Liver (tissue), 9 donors: Measurements from ENCODE around the gene PAIP2. TPM values are rescaled to one million over a fixed set of nuclear protein-coding genes. Genes with fewer than 3 reads are reported as not detected.
A peak's percentile ranks its signal among the peaks of the same experiment; 100 is the strongest.

Experiments
- DNase-seq: peaks from one replicate; pipeline ENCODE4 v3.0.0-alpha.2; 2017; ENCODE audit warnings: low spot score
- H3K27ac ChIP-seq, 2 donors: one replicate each; pipeline ENCODE4 v1.7.0; 2013; ENCODE audit warnings: inconsistent platforms in 2 of 2, low read length in 2 of 2, control low read depth in 1 of 2, low read depth in 1 of 2, mild to moderate bottlenecking in 1 of 2
- H3K27me3 ChIP-seq, 4 donors: one replicate each; pipeline versions ENCODE4 v1.6.1 to v1.7.0; 2013; ENCODE audit warnings: low read length in 3 of 4, inconsistent platforms in 1 of 4, mild to moderate bottlenecking in 1 of 4, moderate library complexity in 1 of 4; ENCODE audit not compliant: control insufficient read depth in 4 of 4, insufficient read depth in 4 of 4
- H3K36me3 ChIP-seq, 4 donors: one replicate each; pipeline versions ENCODE4 v1.6.1 to v1.7.0; 2013; ENCODE audit warnings: low read length in 3 of 4, mild to moderate bottlenecking in 3 of 4, low read depth in 1 of 4, moderate library complexity in 1 of 4; ENCODE audit not compliant: control insufficient read depth in 4 of 4, insufficient read depth in 3 of 4
- H3K4me1 ChIP-seq, 4 donors: one replicate each; pipeline versions ENCODE4 v1.6.1 to v1.7.0; 2013; ENCODE audit warnings: low read length in 3 of 4, mild to moderate bottlenecking in 3 of 4, moderate library complexity in 1 of 4; ENCODE audit not compliant: control insufficient read depth in 4 of 4, insufficient read depth in 4 of 4
- H3K4me3 ChIP-seq, 3 donors: one replicate each; pipeline versions ENCODE4 v1.6.1 to v1.7.0; 2013; ENCODE audit warnings: low read length in 3 of 3, control low read depth in 1 of 3, low read depth in 1 of 3, mild to moderate bottlenecking in 1 of 3
- H3K9ac ChIP-seq, 2 donors: one replicate each; pipeline ENCODE4 v1.7.0; 2013; ENCODE audit warnings: low read length in 2 of 2, mild to moderate bottlenecking in 2 of 2, moderate library complexity in 2 of 2, control low read depth in 1 of 2, low read depth in 1 of 2
- H3K9me3 ChIP-seq, 4 donors: one replicate each; pipeline versions ENCODE4 v1.6.1 to v1.7.0; 2013; ENCODE audit warnings: low read length in 3 of 4; ENCODE audit not compliant: control insufficient read depth in 4 of 4
- EGR1 ChIP-seq, 2 donors: IDR thresholded peaks; 2 replicates each; pipeline ENCODE4 v1.6.1; 2016 to 2018; ENCODE audit warnings: antibody characterized with exemption in 2 of 2, low read depth in 2 of 2
- JUND ChIP-seq, 2 donors: IDR thresholded peaks; 2 replicates each; pipeline ENCODE4 v1.6.1; 2016; ENCODE audit warnings: antibody characterized with exemption in 2 of 2
- NR2F2 ChIP-seq: IDR thresholded peaks from 2 replicates; pipeline ENCODE4 v1.6.1; 2016; ENCODE audit warnings: antibody characterized with exemption
- RAD21 ChIP-seq, 2 donors: IDR thresholded peaks; 2 replicates each; pipeline ENCODE4 v1.6.1; 2016; ENCODE audit warnings: antibody characterized with exemption in 2 of 2, mild to moderate bottlenecking in 2 of 2
- REST ChIP-seq: IDR thresholded peaks from 2 replicates; pipeline ENCODE4 v1.6.1; 2016; ENCODE audit warnings: antibody characterized with exemption, mild to moderate bottlenecking
- SP1 ChIP-seq: IDR thresholded peaks from 2 replicates; pipeline ENCODE4 v1.6.1; 2018; ENCODE audit warnings: antibody characterized with exemption, mild to moderate bottlenecking
- ZBTB33 ChIP-seq: IDR thresholded peaks from 2 replicates; pipeline ENCODE4 v1.6.1; 2016; ENCODE audit warnings: antibody characterized with exemption
- WGBS: extraction: QIAGEN DNeasy Blood & Tissue Kit; methylation state at CpG from one replicate; pipeline ENCODE4 v1.1.7; 2013; 5-methylcytosine and 5-hydroxymethylcytosine counted together
- polyA plus RNA-seq, 2 donors: library from polyadenylated mRNA; stranded (reverse) in 1 of 2; unstranded in 1 of 2; fragments of 200-250 nt in 1 of 2; fragments of >200 nt in 1 of 2; fragmentation: Nextera tagmentation in 1 of 2; extraction: Ambion mirVana in 1 of 2; gene quantifications; one replicate each; pipeline versions ENCODE4 v1.2.1 to v1.2.3, GENCODE V29; 2013 to 2015
- total RNA-seq, 2 donors: library from RNA; depleted of rRNA; stranded (reverse); fragments of >200 nt; gene quantifications; one replicate each; pipeline ENCODE4 v1.2.3, GENCODE V29; 2014
- donor health status: healthy.
- donor health status: healthy.
- donor health status: healthy.
- donor health status: healthy.
- donor health status: healthy.

Gene PAIP2
- total and polyA plus RNA-seq, 4 donors: 41.5 to 63.2 (median 45.1) TPM

GRCh38 chr5:139296862-139297326 is 44.8 kb upstream of the PAIP2 start:
- Histone ChIP-seq H3K27me3 (no peaks in the 10 kb centered on the region), H3K4me1 (peaks cover 7 to 40% (median 30%) of the 10 kb centered on the region in 4 donors), H3K27ac (no peak overlapping the region), H3K9ac (no peak overlapping the region), H3K36me3 (no peaks in the 10 kb centered on the region), H3K4me3 (no peak overlapping the region), H3K9me3 (no peaks in the 10 kb centered on the region)
- DNase-seq: no peak
- TF ChIP-seq SP1 (no peak), RAD21 (IDR thresholded peaks at IDR 0.05) (no peak), JUND (IDR thresholded peaks at IDR 0.05) (no peak), ZBTB33 (no peak), REST (peak; percentile 41), EGR1 (IDR thresholded peaks at IDR 0.05; ENCODE audit: low read depth in 2 of 2) (no peak)
- 90% methylated on average over 12 of the region's 12 CpGs for WGBS

GRCh38 chr5:139297439-139298133 is 44.1 kb upstream of the PAIP2 start:
- no peak overlapping the region for H3K27ac ChIP-seq
- 89% methylated on average over 2 of the region's 2 CpGs for WGBS
- no peaks in the 10 kb centered on the region for H3K27me3 ChIP-seq
- no peaks in the 10 kb centered on the region for H3K36me3 ChIP-seq
- peak overlapping the region in 1 of 2 donors; percentile 28 for H3K9ac ChIP-seq
- no peak overlapping the region for H3K4me3 ChIP-seq
- TF ChIP-seq REST (peak; percentile 3), NR2F2 (no peak)
- DNase-seq: no peak
- H3K4me1 ChIP-seq: peaks cover 7 to 40% (median 30%) of the 10 kb centered on the region in 4 donors
- no peaks in the 10 kb centered on the region for H3K9me3 ChIP-seq
